GM21390 (cell line): ENCODE measurements around the gene EXOC6.

Experiments
- ATAC-seq: cut with Tn5 transposase; IDR thresholded peaks from one replicate; pipeline ENCODE4 v1.9.1; 2021; ENCODE audit not compliant: unreplicated experiment

Gene EXOC6

GRCh38 chr10:92848441-92849233 lies at the start of gene EXOC6:
EXOC6 (plus strand) TSS chr10:92848520; CDS start chr10:92848534, 14 bp downstream.
- peak; percentile 77 for ATAC-seq

DNA sequence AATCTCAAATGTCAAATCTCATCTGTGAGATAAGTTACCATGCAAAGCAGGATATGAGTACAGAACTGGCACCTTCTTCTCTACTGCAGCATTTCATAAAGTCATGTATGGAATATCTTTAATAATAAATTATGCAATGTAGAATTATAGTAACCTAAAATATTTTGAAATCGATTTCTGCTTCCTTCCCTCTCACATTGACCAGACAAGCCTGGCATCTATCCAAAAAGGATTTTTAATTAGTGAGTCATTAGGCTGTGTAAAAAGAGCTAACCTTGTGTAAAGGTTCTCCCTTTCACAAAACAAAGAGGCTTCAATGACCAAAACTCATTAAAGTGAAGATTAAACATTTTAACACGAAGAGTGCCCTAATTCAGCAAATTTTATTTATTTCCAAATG lies 48.8 kb upstream of the EXOC6 start:
- ATAC-seq = no peak

GRCh38 chr10:92800134-92800733 lies 48.1 kb upstream of the EXOC6 start:
- no peak for ATAC-seq

- no peak for ATAC-seq
These were observed 46.1 kb upstream of the EXOC6 start for GRCh38 chr10:92801978-92802872.

DNA sequence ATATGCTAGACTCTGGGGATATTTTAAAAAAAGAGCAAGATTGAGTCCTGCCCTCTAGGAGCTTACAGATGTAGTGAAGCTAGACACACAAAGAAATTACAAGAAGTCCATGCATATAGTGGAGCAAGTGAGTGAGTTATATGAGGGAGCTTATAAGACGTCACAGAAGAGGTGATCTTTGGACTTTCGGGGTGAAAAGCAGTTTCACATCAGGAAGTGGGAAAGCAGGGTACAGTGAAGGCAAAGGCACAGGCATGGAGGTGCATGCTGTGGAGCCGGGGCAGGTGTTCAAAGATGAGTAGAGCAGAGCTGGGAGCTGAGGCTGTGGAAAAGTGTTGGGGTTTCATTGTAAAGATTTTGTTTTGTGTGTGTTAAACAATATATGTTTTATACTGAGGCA lies 38.5 kb upstream of the EXOC6 start:
- ATAC-seq = no peak

GRCh38 chr10:92810934-92811532 lies 37.3 kb upstream of the EXOC6 start:
- no peak for ATAC-seq

DNA sequence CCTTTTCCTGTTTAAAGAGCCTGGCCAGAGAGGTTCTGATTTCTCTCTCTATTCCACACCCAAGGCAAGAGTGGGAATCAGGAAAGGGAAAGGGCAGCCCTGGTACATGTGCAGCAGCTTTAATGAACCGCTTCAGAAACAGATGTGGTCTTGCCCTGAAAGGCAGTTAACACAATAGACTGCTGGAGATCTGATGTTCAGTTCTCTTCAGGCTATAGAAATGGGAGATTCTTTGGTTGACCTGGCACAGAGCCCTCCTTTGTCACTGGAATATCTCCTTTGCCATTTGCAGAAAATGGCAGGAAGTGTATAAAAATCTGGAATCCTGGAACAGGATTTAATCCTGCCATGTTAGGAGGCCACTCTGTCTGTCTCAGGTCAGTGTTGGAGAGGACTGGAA lies 36.3 kb upstream of the EXOC6 start:
- no peak for ATAC-seq

- ATAC-seq = no peak
These were observed 34.3 kb upstream of the EXOC6 start for GRCh38 chr10:92813979-92814378.

DNA sequence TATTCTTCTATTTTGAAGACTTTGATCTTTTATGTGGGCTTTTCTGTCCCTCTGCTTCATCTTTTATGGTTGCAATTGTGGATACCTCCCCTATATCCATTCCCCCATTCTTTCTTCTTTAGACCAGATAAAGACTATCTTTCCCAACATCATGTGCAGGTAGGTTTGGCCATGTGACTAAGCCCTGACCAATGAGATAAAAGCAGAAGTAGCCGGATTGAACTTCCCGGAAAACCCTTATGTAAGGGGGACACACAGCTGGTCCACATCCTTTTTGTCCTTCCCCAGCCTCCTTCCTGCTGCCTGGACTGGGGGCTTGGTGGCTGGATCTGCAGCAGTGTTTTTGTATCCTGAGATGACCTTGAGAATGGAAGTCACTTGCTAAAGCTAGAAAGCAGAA lies 33.5 kb upstream of the EXOC6 start:
- no peak for ATAC-seq

DNA sequence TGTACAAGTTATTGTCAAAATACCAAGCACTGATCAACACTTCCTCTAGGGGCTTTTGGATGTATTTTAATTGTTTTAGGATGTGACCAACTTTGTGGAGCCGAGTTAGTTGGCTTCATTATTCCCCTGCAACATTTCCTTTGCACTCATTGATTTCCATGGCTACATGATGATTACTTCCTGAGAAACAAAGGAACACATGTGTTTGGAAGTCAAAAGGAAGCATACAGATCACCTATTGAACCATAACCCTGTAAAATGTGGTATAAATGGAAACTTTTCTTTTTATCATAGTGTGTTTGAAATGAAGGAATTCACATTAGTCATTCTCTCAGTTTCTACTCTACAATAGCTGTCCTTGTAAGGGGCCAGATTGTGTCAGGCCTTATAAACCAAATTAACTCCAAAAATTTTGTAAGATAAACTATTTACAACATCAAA lies 32.2 kb upstream of the EXOC6 start:
- ATAC-seq = no peak

DNA sequence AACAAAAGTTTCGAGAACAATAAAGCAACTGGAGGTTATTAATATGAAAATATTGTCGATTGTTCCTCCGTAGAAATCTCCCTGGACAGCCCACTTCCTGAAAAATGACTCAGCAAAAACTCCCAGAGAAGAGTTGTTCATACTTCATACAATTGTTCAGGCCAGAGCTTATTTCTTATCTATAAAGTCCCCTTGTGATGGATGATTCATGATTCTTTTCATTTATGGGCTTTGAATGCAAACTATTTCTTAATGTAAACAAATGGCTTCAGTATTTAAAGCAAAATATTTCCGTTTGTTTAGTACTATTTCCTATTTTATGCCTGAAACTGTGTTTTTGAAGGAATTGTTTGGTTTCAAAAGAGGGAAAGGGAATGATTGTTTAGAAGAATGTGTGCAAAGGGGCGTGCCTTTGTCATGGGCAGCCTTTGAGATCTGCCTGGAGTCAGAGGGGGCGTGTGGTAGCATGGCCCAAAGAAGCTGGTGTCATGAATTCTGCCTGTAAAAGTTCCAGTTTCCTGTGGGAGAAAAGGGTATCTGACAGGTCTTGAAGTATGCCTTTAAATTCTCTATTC lies 26.2 kb upstream of the EXOC6 start:
- no peak for ATAC-seq

- no peak for ATAC-seq
These were observed 25.4 kb upstream of the EXOC6 start for GRCh38 chr10:92822964-92823363.

- ATAC-seq = no peak
These were observed 22.3 kb upstream of the EXOC6 start for GRCh38 chr10:92826061-92826460.

- ATAC-seq = no peak
These were observed 21.8 kb upstream of the EXOC6 start for GRCh38 chr10:92826504-92826903.

- ATAC-seq = no peak
These were observed 19.1 kb upstream of the EXOC6 start for GRCh38 chr10:92829042-92829785.

- ATAC-seq = no peak
These were observed 18.4 kb upstream of the EXOC6 start for GRCh38 chr10:92829786-92830377.

DNA sequence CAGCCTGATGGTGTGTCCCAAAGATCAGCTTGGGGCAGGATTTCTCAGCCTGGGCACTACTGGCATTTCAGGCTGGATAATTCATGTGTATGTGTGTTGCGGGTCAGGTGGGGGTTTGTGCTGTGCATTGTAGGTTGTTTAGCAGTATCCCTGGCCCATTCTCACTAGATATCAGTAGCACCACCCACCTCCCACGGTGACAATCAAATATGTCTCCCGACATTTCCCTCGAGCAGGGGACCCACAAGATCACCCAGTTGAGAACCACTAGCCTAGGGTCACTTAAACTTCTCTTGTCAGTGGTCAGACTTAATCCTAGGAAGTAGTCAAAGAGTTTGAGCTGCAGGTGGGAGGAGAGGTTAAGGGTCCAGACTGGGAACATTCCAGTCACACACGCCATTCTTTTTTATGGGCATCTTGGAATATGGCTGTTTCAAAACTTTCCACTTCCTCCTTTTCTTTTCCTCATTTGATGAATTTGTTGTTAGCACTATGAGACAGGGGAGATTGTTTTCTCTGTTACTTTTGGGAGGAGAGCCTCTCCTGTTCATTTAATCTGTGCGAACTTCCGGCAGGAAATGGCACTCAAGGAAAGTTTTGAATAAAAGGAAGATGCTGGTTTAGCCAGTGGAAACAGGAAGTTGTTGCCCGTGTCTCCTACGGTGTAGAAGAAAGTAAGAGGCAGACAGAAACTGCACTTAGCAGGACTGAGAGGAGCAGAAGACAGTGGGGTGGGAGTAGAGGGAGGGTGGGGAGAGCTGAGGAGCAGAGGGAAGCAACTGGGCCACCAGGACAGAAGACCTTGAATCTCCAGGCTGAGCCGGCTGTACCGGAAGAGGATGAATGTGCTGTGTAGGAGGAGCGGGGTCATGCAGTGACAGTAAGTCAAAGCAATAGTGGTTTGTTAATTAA lies 17.6 kb upstream of the EXOC6 start:
- no peak for ATAC-seq

DNA sequence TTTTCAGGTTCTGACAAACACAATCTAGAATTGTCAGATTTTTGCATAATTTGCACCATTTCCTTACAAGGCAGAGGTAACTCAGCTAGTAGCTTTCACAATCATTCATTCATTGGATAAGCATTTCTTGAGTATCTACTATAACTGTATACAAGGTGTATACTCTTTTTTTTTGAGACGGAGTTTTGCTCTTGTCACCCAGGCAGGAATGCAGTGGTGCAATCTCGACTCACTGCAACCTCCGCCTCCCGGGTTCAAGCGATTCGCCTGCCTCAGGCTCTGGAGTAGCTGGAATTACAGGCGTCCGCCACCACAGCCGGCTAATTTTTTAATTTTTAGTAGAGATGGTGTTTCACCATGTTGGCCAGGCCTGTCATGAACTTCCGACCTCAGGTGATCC lies 16.2 kb upstream of the EXOC6 start:
- no peak for ATAC-seq
